Bronchial epithelial cell (primary cell): ENCODE measurements around the gene NACAD. TPM values are rescaled to one million over a fixed set of nuclear protein-coding genes. Genes with fewer than 3 reads are reported as not detected.

Experiments
- DNase-seq: peaks from one replicate; pipeline ENCODE4 v3.0.0-alpha.2; 2010; ENCODE audit warnings: low read depth
- FAIRE-seq: peaks from 2 replicates; lab custom pipeline; 2011; peaks lifted over from hg19 to GRCh38; lab: Jason Lieb, UNC
- H3K27me3 ChIP-seq: 2 replicates; pipeline ENCODE4 v1.5.1; 2011; ENCODE audit warnings: low read length; ENCODE audit not compliant: control insufficient read depth, insufficient read depth
- H3K36me3 ChIP-seq: 2 replicates; pipeline ENCODE4 v1.5.1; 2011; ENCODE audit warnings: low read length; ENCODE audit not compliant: control insufficient read depth, insufficient read depth
- H3K4me3 ChIP-seq: 2 replicates; pipeline ENCODE4 v1.5.1; 2011; ENCODE audit warnings: mild to moderate bottlenecking, low read depth, low read length, control low read depth
- CTCF ChIP-seq: IDR thresholded peaks from 2 replicates; pipeline ENCODE4 v1.5.1; 2011; ENCODE audit warnings: mild to moderate bottlenecking, moderate library complexity, low read length, control low read depth, inconsistent platforms; ENCODE audit not compliant: insufficient read depth, severe bottlenecking
- total RNA-seq: library from RNA; depleted of rRNA; stranded (reverse); fragments of >200 nt; gene quantifications from 2 replicates; pipeline ENCODE4 v1.2.1, GENCODE V29; 2014

The NACAD gene
- total RNA-seq, 1 donor from 2014 or later = under 0.01 TPM

GRCh38 chr7:45099891-45100760, 11.4 kb upstream of the NACAD start:
- FAIRE-seq (no peak), DNase-seq (no peak)
- H3K4me3 ChIP-seq = no peak overlapping the region
- H3K27me3 ChIP-seq = no peaks in the 10 kb centered on the region
- peaks cover 45% of the 10 kb centered on the region for H3K36me3 ChIP-seq
- no peak for TF ChIP-seq CTCF

DNA sequence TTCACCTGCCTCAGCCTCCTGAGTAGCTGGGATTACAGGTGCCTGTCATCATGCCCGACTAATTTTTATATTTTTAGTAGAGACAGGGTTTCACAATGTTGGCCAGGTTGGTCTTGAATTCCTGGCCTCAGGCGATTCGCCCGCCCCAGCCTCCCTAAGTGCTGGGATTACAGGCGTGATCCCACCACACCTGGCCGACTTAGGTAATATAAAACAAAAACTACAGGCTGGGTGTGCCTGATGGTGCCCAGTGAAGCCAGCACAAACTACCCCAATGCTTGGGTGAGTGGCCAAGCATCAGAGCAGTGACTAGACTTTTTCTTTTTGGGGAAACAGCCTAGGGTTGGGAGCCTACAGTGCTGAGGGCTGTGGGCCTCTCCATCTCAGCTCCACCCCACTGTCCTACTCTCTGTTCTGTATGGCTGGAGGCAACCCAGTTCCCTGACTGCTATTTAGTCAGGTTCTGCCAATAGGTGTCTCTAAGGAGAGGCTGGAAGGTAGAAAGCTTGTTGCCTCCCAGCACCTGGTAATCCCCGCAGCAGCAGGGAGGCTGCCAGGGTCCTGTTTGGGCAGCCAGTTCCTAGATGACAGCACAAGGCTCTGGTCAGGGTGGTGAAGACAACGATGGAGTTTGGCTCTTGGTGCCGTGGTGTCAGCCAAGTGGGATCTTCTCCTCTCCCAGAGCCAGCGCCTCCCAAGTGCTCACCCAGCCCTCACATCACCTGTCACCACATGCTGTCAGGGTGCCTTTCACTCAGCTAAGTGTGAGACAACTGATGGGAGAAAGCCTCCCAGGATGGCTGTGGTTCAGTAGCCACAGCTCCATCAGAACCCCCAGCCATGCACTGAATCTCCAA, 10.4 kb upstream of the NACAD start:
- no peak for TF ChIP-seq CTCF
- Histone ChIP-seq H3K36me3 (peaks cover 36% of the 10 kb centered on the region), H3K27me3 (no peaks in the 10 kb centered on the region), H3K4me3 (no peak overlapping the region)
- DNase-seq (no peak), FAIRE-seq (peak; percentile 7)

DNA sequence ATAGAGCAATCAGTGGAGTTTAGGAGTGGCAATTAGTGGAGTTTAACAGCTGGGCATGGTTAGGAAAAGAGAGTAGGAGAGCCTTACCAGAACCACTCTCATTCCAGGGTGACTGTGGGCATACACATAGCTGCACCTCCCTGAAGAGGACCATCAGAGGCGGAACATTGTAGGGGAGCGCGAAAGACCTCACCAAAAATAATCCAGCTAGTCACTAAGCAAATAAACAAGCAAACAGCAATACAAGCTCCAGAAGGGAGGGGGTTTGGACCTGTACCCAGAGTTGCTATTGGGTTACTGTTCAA, 4.1 kb upstream of the NACAD start:
- Histone ChIP-seq H3K4me3 (no peak overlapping the region), H3K36me3 (no peaks in the 10 kb centered on the region), H3K27me3 (no peaks in the 10 kb centered on the region)
- DNase-seq (no peak), FAIRE-seq (no peak)
- no peak for TF ChIP-seq CTCF

- no peak for TF ChIP-seq CTCF
- peak; percentile 85 for DNase-seq
- no peak for FAIRE-seq
Measured at GRCh38 chr7:45092100-45092930, 3.5 kb upstream of the NACAD start.

DNA sequence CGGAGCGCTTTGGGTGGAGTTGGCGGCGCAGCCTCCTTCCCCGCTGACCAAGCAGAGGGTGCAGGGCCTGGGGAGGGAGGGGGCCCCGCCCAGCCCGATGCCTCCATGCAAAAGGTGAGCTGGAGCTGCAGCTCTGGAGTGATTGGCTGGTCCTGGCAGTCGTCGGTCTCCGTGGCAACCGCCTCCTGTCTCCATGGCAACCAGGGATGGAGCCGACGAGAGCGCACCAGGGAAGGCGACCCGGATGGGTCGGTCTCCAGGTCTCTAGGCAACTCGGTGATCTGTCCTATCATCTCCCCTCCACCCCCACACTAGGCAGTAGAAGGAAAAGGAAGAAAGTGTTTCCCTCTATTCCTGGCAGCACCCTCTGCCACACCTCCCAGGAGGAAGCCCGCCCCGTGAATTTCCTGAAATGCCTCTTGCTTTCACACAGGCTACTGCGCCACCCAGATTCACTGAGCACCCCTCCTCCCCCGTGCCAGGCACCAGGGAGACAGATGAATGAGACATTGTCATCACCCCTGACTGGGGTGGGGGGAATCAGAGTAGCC, 647 bp upstream of the NACAD start:
- H3K27me3 ChIP-seq = no peaks in the 10 kb centered on the region
- peak overlapping the region; percentile 18 for H3K4me3 ChIP-seq
- TF ChIP-seq CTCF = no peak
- FAIRE-seq (no peak), DNase-seq (peak; percentile 55)
- H3K36me3 ChIP-seq = no peaks in the 10 kb centered on the region

More at GRCh38 chr7:45092100-45092930, 3.5 kb upstream of the NACAD start:
- H3K36me3 ChIP-seq = no peaks in the 10 kb centered on the region
- no peaks in the 10 kb centered on the region for H3K27me3 ChIP-seq
- no peak overlapping the region for H3K4me3 ChIP-seq
